H1 (cell line): ENCODE results near the gene SAXO1. TPM values are rescaled to one million over a fixed set of nuclear protein-coding genes. Genes with fewer than 3 reads are reported as not detected.

Experiments used
- ATF2 ChIP-seq: IDR thresholded peaks from 2 replicates; pipeline ENCODE4 v1.6.1; 2012; ENCODE audit warnings: low read length, inconsistent platforms
- polyA plus RNA-seq, 7 experiments: library from polyadenylated mRNA; depleted of rRNA in 3 of 7; stranded (reverse) in 5 of 7; unstranded in 2 of 7; fragments of >200 nt in 5 of 7; fragments of 200-250 nt in 2 of 7; gene quantifications; 1 replicate in 5 of 7; 2 replicates in 1 of 7; 4 replicates in 1 of 7; pipeline versions ENCODE4 v1.2.1 to v1.2.3, GENCODE V29; 2011 to 2013; ENCODE audit warnings: missing spikeins in 2 of 7, mixed read lengths in 2 of 7
- total RNA-seq: library from RNA; stranded (reverse); fragmentation: NEBNext Ultra II Directional; extraction: Animal tissue kit (Norgen Biotek cat#: 25700); gene quantifications from 2 replicates; pipeline ENCODE4 v1.2.1, GENCODE V29; 2021

The SAXO1 gene
- total and polyA plus RNA-seq, 2 of the 8 experiments (the other 6 are each of a cell fraction or from before 2014, with no cell fraction given) = 0.11 to 0.20 TPM

- TF ChIP-seq ATF2 = no peak
Measured at GRCh38 chr9:18909140-18910018, 123.6 kb downstream of the SAXO1 start (continued).
